ENCODE measurements around the gene HOTAIR.

- TF ChIP-seq, protein P1, sequence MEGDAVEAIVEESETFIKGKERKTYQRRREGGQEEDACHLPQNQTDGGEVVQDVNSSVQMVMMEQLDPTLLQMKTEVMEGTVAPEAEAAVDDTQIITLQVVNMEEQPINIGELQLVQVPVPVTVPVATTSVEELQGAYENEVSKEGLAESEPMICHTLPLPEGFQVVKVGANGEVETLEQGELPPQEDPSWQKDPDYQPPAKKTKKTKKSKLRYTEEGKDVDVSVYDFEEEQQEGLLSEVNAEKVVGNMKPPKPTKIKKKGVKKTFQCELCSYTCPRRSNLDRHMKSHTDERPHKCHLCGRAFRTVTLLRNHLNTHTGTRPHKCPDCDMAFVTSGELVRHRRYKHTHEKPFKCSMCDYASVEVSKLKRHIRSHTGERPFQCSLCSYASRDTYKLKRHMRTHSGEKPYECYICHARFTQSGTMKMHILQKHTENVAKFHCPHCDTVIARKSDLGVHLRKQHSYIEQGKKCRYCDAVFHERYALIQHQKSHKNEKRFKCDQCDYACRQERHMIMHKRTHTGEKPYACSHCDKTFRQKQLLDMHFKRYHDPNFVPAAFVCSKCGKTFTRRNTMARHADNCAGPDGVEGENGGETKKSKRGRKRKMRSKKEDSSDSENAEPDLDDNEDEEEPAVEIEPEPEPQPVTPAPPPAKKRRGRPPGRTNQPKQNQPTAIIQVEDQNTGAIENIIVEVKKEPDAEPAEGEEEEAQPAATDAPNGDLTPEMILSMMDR (conservative IDR thresholded peaks at IDR 0.05) = no peak
- no peak for TF ChIP-seq EZH2 (IDR thresholded peaks at IDR 0.05; ENCODE audit: low read depth)
These were observed 36.4 kb upstream of the HOTAIR start for GRCh38 chr12:54010972-54011664.

Measured in PC-9 (cell line).